KMS-11 (cell line): ENCODE results near the gene LPP.

Experiments used
- H2AFZ ChIP-seq: fragments of 200-600 bp; sonication (generic); 2 replicates; pipeline ENCODE4 v1.6.1; 2016; ENCODE audit warnings: antibody characterized with exemption, mixed run types, low read depth
- H3K27ac ChIP-seq: fragments of 200-600 bp; sonication (generic); 2 replicates; pipeline ENCODE4 v1.6.1; 2016; ENCODE audit warnings: mild to moderate bottlenecking, mixed run types
- H3K27me3 ChIP-seq: fragments of 200-600 bp; sonication (generic); 2 replicates; pipeline ENCODE4 v1.6.1; 2017; ENCODE audit warnings: mild to moderate bottlenecking, low read depth, mixed run types, moderate library complexity; ENCODE audit not compliant: insufficient read depth
- H3K36me3 ChIP-seq: fragments of 200-600 bp; sonication (generic); 2 replicates; pipeline ENCODE4 v1.6.1; 2017; ENCODE audit warnings: mild to moderate bottlenecking, mixed run types; ENCODE audit not compliant: insufficient read depth
- H3K4me1 ChIP-seq: fragments of 200-600 bp; sonication (generic); 2 replicates; pipeline ENCODE4 v1.6.1; 2016; ENCODE audit warnings: mild to moderate bottlenecking, low read depth, mixed run types; ENCODE audit not compliant: poor library complexity, severe bottlenecking
- H3K4me2 ChIP-seq: fragments of 200-600 bp; sonication (generic); 2 replicates; pipeline ENCODE4 v1.7.0; 2016; ENCODE audit warnings: mild to moderate bottlenecking, mixed run types
- H3K4me3 ChIP-seq: fragments of 200-600 bp; sonication (generic); IDR thresholded peaks from 2 replicates; pipeline ENCODE4 v1.6.1; 2017; ENCODE audit warnings: low read depth, low read length, mixed read lengths; ENCODE audit not compliant: insufficient read depth
- H3K79me2 ChIP-seq: fragments of 200-600 bp; sonication (generic); 2 replicates; pipeline ENCODE4 v1.6.1; 2016; ENCODE audit warnings: low read depth, mixed run types; ENCODE audit not compliant: insufficient read depth
- H3K9ac ChIP-seq: fragments of 200-600 bp; sonication (generic); 2 replicates; pipeline ENCODE4 v1.6.1; 2016; ENCODE audit warnings: mild to moderate bottlenecking, mixed run types
- H4K20me1 ChIP-seq: fragments of 200-600 bp; sonication (generic); 2 replicates; pipeline ENCODE4 v1.6.1; 2016; ENCODE audit warnings: mild to moderate bottlenecking, mixed run types; ENCODE audit not compliant: insufficient read depth
- TF ChIP-seq, protein P1 (sequence below): fragments of 200-600 bp; sonication (generic); conservative IDR thresholded peaks from 2 replicates; pipeline ENCODE4 v1.6.1; 2017; ENCODE audit warnings: low read depth, mild to moderate bottlenecking, antibody characterized with exemption, low read length, moderate library complexity, mixed read lengths

Gene LPP

GRCh38 chr3:188241883-188242282 lies 87.9 kb downstream of the LPP start:
- H3K4me3 ChIP-seq, result no peak overlapping the region
- TF ChIP-seq, protein P1, sequence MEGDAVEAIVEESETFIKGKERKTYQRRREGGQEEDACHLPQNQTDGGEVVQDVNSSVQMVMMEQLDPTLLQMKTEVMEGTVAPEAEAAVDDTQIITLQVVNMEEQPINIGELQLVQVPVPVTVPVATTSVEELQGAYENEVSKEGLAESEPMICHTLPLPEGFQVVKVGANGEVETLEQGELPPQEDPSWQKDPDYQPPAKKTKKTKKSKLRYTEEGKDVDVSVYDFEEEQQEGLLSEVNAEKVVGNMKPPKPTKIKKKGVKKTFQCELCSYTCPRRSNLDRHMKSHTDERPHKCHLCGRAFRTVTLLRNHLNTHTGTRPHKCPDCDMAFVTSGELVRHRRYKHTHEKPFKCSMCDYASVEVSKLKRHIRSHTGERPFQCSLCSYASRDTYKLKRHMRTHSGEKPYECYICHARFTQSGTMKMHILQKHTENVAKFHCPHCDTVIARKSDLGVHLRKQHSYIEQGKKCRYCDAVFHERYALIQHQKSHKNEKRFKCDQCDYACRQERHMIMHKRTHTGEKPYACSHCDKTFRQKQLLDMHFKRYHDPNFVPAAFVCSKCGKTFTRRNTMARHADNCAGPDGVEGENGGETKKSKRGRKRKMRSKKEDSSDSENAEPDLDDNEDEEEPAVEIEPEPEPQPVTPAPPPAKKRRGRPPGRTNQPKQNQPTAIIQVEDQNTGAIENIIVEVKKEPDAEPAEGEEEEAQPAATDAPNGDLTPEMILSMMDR, result no peak
- no peak overlapping the region for H3K4me2 ChIP-seq
- no peaks in the 10 kb centered on the region for H3K79me2 ChIP-seq
- H3K27me3 ChIP-seq, result no peaks in the 10 kb centered on the region
- no peak overlapping the region for H3K27ac ChIP-seq
- no peaks in the 10 kb centered on the region for H4K20me1 ChIP-seq
- H3K36me3 ChIP-seq, result no peaks in the 10 kb centered on the region
- H3K9ac ChIP-seq, result no peak overlapping the region
- no peaks in the 10 kb centered on the region for H3K4me1 ChIP-seq
- no peak overlapping the region for H2AFZ ChIP-seq

DNA sequence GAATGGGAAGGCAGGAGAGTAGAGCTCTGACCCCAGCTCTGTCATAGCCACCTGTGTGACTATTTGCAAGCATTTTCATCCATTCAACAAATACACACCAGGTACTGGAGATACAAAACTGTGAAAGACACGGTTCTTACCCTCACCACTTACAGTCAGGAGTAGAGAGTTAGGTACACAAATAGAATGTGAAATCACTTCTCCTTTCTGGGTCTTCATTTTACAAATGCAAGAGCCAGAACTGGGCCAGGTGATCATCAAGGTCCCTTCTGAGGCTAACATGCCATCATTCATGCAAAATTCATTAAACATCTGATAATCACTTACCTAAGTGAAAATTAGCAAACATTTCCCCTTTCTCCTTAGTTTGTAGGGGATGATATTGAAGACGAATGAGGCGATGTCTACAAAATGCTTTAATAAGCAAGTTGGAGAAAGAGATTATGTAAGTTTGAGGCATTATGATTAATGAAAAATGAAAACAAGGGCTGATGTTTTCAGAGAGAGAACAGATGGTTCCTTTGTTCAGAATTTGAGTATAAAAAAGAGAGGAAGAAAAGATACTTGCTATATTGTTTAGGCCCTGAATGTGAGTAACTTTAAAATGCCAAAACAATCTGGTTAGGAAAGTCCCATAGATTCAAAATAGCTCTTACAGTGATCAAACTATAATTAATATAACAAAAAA lies 88.6 kb downstream of the LPP start:
- Histone ChIP-seq H3K4me3 (no peak overlapping the region), H3K27ac (no peak overlapping the region), H3K79me2 (no peaks in the 10 kb centered on the region), H3K36me3 (no peaks in the 10 kb centered on the region), H3K27me3 (no peaks in the 10 kb centered on the region), H3K4me2 (no peak overlapping the region), H2AFZ (no peak overlapping the region), H4K20me1 (no peaks in the 10 kb centered on the region), H3K4me1 (no peaks in the 10 kb centered on the region), H3K9ac (no peak overlapping the region)
- TF ChIP-seq, protein P1, result no peak

DNA sequence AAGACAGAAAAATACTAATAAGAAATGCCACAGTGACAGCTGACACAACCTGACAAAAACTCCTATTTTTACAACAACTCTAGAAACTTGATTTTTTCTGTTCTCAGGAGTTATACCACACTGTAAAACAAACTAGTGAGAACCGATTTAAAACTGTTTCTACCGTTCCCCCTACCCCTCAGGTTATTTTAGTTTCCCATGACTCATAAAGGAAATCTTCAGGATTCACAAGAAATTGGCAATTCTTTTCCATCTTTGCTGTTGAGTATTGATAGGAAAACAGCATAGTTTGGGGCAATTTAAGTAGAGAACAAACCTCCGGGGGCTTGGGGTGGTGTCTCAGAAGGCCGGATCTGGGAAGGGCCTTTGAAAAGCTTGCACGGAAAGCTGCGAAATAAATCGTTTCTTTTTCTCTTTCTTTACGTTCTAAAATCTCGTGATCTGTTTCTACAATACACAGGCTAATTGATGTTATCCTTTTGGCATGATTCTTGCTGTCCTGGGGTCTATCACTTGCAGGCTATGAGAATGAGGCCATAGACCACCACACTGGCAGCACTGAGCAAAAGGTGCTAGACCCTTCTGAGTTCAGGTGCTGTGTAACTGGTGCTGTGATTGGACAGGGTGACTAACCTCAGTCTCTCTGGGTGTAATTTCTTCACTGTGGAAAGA lies 89.3 kb downstream of the LPP start:
- TF ChIP-seq, protein P1, result no peak
- H3K4me2 ChIP-seq, result no peak overlapping the region
- H3K79me2 ChIP-seq, result no peaks in the 10 kb centered on the region
- H3K4me3 ChIP-seq, result no peak overlapping the region
- H3K27me3 ChIP-seq, result no peaks in the 10 kb centered on the region
- H3K27ac ChIP-seq, result no peak overlapping the region
- no peaks in the 10 kb centered on the region for H3K4me1 ChIP-seq
- H2AFZ ChIP-seq, result no peak overlapping the region
- H3K36me3 ChIP-seq, result no peaks in the 10 kb centered on the region
- no peak overlapping the region for H3K9ac ChIP-seq
- H4K20me1 ChIP-seq, result no peaks in the 10 kb centered on the region

DNA sequence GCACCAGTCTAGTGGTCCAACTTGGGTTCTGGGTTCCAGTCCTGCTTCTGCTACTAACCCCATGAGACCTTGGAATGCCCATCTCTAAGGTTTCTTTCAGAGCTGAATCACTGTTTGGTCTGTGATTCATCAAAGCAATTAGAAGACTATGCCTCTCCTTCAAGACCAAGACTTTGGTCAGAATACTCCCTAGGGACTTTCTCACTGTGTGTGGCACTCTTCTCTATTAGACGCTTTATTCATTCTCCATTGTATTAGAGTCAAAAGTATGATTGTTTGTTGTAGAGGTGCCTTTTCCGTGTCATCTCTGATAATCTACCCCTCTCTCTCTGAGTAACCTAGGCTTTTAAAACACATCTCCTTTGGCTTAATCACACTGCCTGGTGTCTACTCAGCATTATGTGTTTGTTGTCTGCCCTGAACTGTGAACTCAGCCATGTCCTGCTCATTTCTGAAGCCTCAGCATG lies 90.5 kb downstream of the LPP start:
- Histone ChIP-seq H3K9ac (no peak overlapping the region), H3K4me3 (no peak overlapping the region), H3K27ac (no peak overlapping the region), H3K4me1 (no peaks in the 10 kb centered on the region), H2AFZ (no peak overlapping the region), H4K20me1 (no peaks in the 10 kb centered on the region), H3K27me3 (no peaks in the 10 kb centered on the region), H3K36me3 (no peaks in the 10 kb centered on the region), H3K4me2 (no peak overlapping the region), H3K79me2 (no peaks in the 10 kb centered on the region)
- TF ChIP-seq, protein P1, result no peak
